SU-DHL-6 (cell line): ENCODE measurements around the gene RAB40C.

Experiments used
- CTCF ChIP-seq: fragments of 200-600 bp; sonication (generic); IDR thresholded peaks from one replicate; pipeline ENCODE4 v1.5.1; 2017; ENCODE audit warnings: antibody characterized with exemption, mild to moderate bottlenecking, low read length, moderate library complexity; ENCODE audit not compliant: insufficient read depth, poor library complexity, severe bottlenecking
- EZH2phosphoT487 ChIP-seq: fragments of 200-600 bp; sonication (generic), shearing (Covaris generic); conservative IDR thresholded peaks from 2 replicates; pipeline ENCODE4 v1.6.1; 2018; ENCODE audit warnings: mild to moderate bottlenecking, antibody characterized with exemption, low read length, moderate library complexity, mixed read lengths

- TF ChIP-seq CTCF (no peak), EZH2phosphoT487 (no peak)
Measured at GRCh38 chr16:615122-615521, 25.3 kb downstream of the RAB40C start.
